Upper lobe of left lung (tissue), 6 donors: ENCODE data around the gene SPATS1. TPM values are rescaled to one million over a fixed set of nuclear protein-coding genes. Genes with fewer than 3 reads are reported as not detected.

ENCODE experiments used
- ATAC-seq, 2 donors: fragments of 200-7000 bp; cut with Tn5 transposase; one replicate each; pipeline ENCODE4 v1.9.1; 2022; ENCODE audit warnings: mild to moderate bottlenecking in 2 of 2, moderate library complexity in 2 of 2; ENCODE audit not compliant: low FRiP score in 2 of 2
- DNase-seq, 2 donors: peaks; one replicate each; pipeline ENCODE4 v3.0.0-alpha.2; 2019 to 2020
- H3K27ac ChIP-seq, 4 donors: fragments of 200-600 bp; sonication (generic); one replicate each; pipeline ENCODE4 v1.5.1; 2016 to 2019
- H3K27me3 ChIP-seq, 4 donors: fragments of 200-600 bp; sonication (generic); one replicate each; pipeline ENCODE4 v1.5.1; 2017 to 2019
- H3K36me3 ChIP-seq, 4 donors: fragments of 200-600 bp; sonication (generic); one replicate each; pipeline ENCODE4 v1.5.1; 2016 to 2019
- H3K4me1 ChIP-seq, 4 donors: fragments of 200-600 bp; sonication (generic); one replicate each; pipeline ENCODE4 v1.5.1; 2018 to 2019
- H3K4me3 ChIP-seq, 4 donors: fragments of 200-600 bp; sonication (generic); one replicate each; pipeline ENCODE4 v1.5.1; 2017 to 2019; ENCODE audit warnings: mild to moderate bottlenecking in 2 of 4, moderate library complexity in 1 of 4
- H3K9me3 ChIP-seq, 4 donors: fragments of 200-600 bp; sonication (generic); one replicate each; pipeline ENCODE4 v1.5.1; 2018 to 2019
- EP300 ChIP-seq, 4 donors: sonication (generic); formaldehyde crosslinking; IDR thresholded peaks; one replicate each; pipeline ENCODE4 v1.5.1; 2017; ENCODE audit warnings: antibody characterized with exemption in 4 of 4, control low read depth in 2 of 4
- POLR2A ChIP-seq, 4 donors: fragments of 450-650 bp; IDR thresholded peaks; one replicate each; pipeline ENCODE4 v1.5.1; 2016 to 2017; ENCODE audit warnings: antibody characterized with exemption in 4 of 4, mild to moderate bottlenecking in 2 of 4
- POLR2AphosphoS5 ChIP-seq, 2 donors: sonication (generic); formaldehyde crosslinking; IDR thresholded peaks; one replicate each; pipeline ENCODE4 v1.5.1; 2017; ENCODE audit warnings: antibody characterized with exemption in 2 of 2
- WGBS, 2 donors: methylation state at CpG; one replicate each; pipeline ENCODE4 v1.1.5; 2017 to 2018; 5-methylcytosine and 5-hydroxymethylcytosine counted together
- total RNA-seq, 6 donors: library from RNA; depleted of rRNA in 4 of 6; stranded (reverse); fragments of >200 nt in 4 of 6; gene quantifications; one replicate each; pipeline versions ENCODE4 v1.1.0 to v1.2.1, GENCODE V29; 2016 to 2021
- TF ChIP-seq, protein P1 (sequence below), 6 experiments: fragments of 450-650 bp in 4 of 6; fragments of 200-600 bp in 2 of 6; sonication (generic) in 2 of 6; IDR thresholded peaks; one replicate each; pipeline ENCODE4 v1.5.1; 2016 to 2019; ENCODE audit warnings: antibody characterized with exemption in 6 of 6
- donor health status: DM: no; HTN: no; CAD: no; lungs with moderate emphysema.
- donor health status: DM: no; HTN: yes; CAD: no; lungs with severe emphysema.

SPATS1 gene
- total RNA-seq, 6 donors from 2014 or later: 0.91 to 2.2 (median 1.6) TPM; not detected in 3

DNA sequence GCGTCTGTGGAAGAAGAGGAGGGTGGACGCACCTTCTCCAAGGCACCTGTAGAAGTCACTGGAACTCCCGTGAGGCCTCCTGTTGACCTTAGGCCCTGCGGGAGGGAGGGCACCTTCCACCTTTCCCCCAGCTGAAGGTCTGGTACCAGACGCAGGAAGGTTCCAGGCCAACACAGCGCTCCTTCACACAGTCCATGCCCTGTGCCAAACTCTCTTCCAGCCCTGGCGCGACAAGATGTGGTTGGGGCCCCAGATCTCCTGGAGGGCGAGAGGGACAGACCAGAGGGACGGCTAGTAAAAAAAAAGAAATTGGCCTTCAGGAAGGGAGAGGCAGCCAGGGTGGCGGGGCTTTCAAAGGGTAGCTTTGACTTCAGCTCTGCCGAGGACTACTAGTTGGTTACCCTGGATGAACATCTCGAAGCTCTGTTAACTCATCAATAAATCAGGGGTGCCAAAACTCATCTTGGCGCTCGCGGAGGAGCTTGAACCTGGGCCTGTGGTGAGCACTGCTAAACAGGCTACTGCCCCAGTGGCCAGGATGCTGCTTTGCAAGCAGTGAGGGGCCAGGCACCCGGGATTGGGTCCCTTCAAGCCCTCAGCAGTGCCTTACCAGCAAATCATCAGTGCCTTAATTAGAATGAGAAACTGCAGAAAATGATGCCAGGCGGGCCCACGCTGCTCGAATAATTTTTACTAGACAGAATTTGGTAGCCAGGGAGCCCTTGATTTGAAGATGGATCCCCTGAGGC lies 44.2 kb upstream of the SPATS1 start:
- peaks cover 10 to 18% (median 13%) of the 10 kb centered on the region in 4 donors for H3K4me1 ChIP-seq
- peak overlapping the region in 2 of 4 donors; percentile 51 to 52 for H3K4me3 ChIP-seq
- no peak overlapping the region for H3K27ac ChIP-seq
- peaks cover 0 to 26% (median 14%) of the 10 kb centered on the region in 4 donors for H3K27me3 ChIP-seq
- no peak for DNase-seq
- WGBS, 2 donors: 54 to 56% methylated on average over 19 to 20 of the region's 20 CpGs
- no peak for ATAC-seq
- peaks cover 7 to 33% (median 29%) of the 10 kb centered on the region in 4 donors for H3K36me3 ChIP-seq
- no peaks in the 10 kb centered on the region for H3K9me3 ChIP-seq
- no peak for TF ChIP-seq POLR2A (IDR thresholded peaks at IDR 0.05)
- TF ChIP-seq EP300 (IDR thresholded peaks at IDR 0.05): no peak
- TF ChIP-seq, protein P1, sequence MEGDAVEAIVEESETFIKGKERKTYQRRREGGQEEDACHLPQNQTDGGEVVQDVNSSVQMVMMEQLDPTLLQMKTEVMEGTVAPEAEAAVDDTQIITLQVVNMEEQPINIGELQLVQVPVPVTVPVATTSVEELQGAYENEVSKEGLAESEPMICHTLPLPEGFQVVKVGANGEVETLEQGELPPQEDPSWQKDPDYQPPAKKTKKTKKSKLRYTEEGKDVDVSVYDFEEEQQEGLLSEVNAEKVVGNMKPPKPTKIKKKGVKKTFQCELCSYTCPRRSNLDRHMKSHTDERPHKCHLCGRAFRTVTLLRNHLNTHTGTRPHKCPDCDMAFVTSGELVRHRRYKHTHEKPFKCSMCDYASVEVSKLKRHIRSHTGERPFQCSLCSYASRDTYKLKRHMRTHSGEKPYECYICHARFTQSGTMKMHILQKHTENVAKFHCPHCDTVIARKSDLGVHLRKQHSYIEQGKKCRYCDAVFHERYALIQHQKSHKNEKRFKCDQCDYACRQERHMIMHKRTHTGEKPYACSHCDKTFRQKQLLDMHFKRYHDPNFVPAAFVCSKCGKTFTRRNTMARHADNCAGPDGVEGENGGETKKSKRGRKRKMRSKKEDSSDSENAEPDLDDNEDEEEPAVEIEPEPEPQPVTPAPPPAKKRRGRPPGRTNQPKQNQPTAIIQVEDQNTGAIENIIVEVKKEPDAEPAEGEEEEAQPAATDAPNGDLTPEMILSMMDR (IDR thresholded peaks at IDR 0.05): no peak
- no peak for TF ChIP-seq POLR2AphosphoS5 (IDR thresholded peaks at IDR 0.05)

DNA sequence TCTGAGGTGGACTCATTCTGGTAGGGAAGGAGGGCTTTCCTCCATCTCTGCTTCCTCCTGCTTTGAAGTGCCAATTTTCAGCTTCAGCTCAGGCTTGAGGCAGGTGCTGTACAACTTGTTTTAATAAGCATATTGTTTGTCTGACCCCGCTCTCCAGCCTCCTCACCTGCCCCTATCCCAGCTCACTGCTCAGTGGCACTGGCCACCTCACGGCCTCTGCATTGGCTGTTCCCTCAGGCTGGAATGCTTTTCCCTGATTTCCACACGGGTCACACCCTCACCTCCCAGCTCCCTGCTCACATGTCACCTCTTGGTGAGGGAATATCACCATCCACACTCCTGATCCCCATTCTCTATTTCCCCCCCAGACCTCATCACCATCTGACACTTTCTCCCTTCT lies 43.6 kb upstream of the SPATS1 start:
- Histone ChIP-seq H3K9me3 (no peaks in the 10 kb centered on the region), H3K27ac (no peak overlapping the region), H3K27me3 (peaks cover 0 to 26% (median 14%) of the 10 kb centered on the region in 4 donors), H3K36me3 (peaks cover 9 to 39% (median 35%) of the 10 kb centered on the region in 4 donors), H3K4me3 (no peak overlapping the region), H3K4me1 (peaks cover 10 to 18% (median 13%) of the 10 kb centered on the region in 4 donors)
- ATAC-seq (no peak), DNase-seq (no peak)
- TF ChIP-seq POLR2A (IDR thresholded peaks at IDR 0.05): no peak
- no peak for TF ChIP-seq POLR2AphosphoS5 (IDR thresholded peaks at IDR 0.05)
- TF ChIP-seq, protein P1 (IDR thresholded peaks at IDR 0.05): no peak
- no peak for TF ChIP-seq EP300 (IDR thresholded peaks at IDR 0.05)
- 84 to 90% methylated on average over 3 of the region's 3 CpGs for WGBS, 2 donors

DNA sequence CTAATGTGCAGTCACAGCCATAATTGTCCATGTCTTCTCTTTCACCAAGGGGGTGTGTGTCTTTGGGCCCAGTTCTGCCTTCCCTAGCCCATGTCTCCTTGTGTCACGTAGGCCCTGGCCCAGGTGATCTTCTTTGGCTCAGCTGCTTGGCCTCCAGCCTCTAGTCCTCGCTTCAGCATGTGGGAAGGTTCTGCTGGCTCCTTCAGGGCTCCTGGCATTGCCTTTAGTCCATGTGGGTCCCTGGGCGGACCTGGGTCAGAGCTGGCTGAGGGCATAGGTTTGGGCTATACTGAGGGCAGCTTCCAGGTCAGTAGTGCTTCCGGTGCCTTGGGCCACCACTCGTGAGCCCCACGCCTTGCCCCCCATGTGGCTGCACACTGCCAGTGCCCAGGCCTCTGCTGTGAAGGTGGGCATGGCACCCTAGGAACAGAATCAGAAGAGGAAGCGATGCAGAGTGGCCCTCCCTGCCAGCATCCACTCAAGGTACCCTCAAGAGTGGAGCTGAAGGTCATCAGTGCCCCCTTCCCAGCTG lies 42.1 kb upstream of the SPATS1 start:
- DNase-seq (no peak), ATAC-seq (no peak)
- 42 to 86% methylated on average over 2 to 7 of the region's 7 CpGs for WGBS, 2 donors

DNA sequence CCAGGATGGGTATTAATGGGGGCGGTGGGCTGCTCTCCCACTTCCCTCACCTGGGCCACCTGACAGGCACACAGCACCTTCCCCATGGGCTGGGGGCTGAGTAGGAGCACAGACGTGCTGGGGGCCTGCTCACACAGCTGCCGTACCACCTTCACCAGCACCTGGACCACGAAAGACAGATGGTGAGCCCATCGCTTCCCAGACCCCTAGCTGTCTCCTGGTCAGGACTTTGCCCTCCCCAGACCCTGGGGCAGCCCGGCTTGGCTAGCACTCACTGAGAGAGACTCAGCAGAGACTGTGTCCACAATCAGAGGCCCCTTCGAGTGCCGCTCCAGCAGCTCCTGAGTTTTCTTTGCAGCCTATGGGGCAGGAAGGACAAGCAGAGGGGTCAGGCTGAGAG lies 41.3 kb upstream of the SPATS1 start:
- Histone ChIP-seq H3K4me1 (peaks cover 10 to 18% (median 13%) of the 10 kb centered on the region in 4 donors), H3K36me3 (peaks cover 9 to 62% (median 55%) of the 10 kb centered on the region in 4 donors), H3K27ac (no peak overlapping the region), H3K27me3 (peaks cover 0 to 19% (median 13%) of the 10 kb centered on the region in 4 donors), H3K4me3 (no peak overlapping the region), H3K9me3 (no peaks in the 10 kb centered on the region)
- TF ChIP-seq EP300 (IDR thresholded peaks at IDR 0.05): no peak
- TF ChIP-seq, protein P1 (IDR thresholded peaks at IDR 0.05): no peak
- TF ChIP-seq POLR2AphosphoS5 (IDR thresholded peaks at IDR 0.05): no peak
- TF ChIP-seq POLR2A (IDR thresholded peaks at IDR 0.05): no peak
- WGBS, 2 donors: 88% methylated on average over 7 to 8 of the region's 8 CpGs
- ATAC-seq: no peak
- no peak for DNase-seq

More for the DNA sequence above, 42.1 kb upstream of the SPATS1 start:
- no peak overlapping the region for H3K27ac ChIP-seq
- peaks cover 10 to 18% (median 13%) of the 10 kb centered on the region in 4 donors for H3K4me1 ChIP-seq
- H3K4me3 ChIP-seq: no peak overlapping the region
- H3K27me3 ChIP-seq: peaks cover 0 to 23% (median 14%) of the 10 kb centered on the region in 4 donors
- H3K9me3 ChIP-seq: no peaks in the 10 kb centered on the region
- TF ChIP-seq POLR2A (IDR thresholded peaks at IDR 0.05) (no peak), EP300 (IDR thresholded peaks at IDR 0.05) (no peak), POLR2AphosphoS5 (IDR thresholded peaks at IDR 0.05) (no peak)
- TF ChIP-seq, protein P1 (IDR thresholded peaks at IDR 0.05): no peak
- peaks cover 9 to 54% (median 49%) of the 10 kb centered on the region in 4 donors for H3K36me3 ChIP-seq
